OCI-LY3 (cell line): Measurements from ENCODE around the gene TIMM10.

Experiments
- EZH2phosphoT487 ChIP-seq: fragments of 200-600 bp; shearing (Covaris generic); IDR thresholded peaks from 2 replicates; pipeline ENCODE4 v1.6.1; 2018; ENCODE audit warnings: antibody characterized with exemption, mixed run types, low read depth
- TF ChIP-seq, protein P1 (sequence below): fragments of 200-600, 300-600 bp; sonication (generic); IDR thresholded peaks from 2 replicates; pipeline ENCODE4 v1.5.1; 2014; ENCODE audit warnings: antibody characterized with exemption, low read length, low read depth

DNA sequence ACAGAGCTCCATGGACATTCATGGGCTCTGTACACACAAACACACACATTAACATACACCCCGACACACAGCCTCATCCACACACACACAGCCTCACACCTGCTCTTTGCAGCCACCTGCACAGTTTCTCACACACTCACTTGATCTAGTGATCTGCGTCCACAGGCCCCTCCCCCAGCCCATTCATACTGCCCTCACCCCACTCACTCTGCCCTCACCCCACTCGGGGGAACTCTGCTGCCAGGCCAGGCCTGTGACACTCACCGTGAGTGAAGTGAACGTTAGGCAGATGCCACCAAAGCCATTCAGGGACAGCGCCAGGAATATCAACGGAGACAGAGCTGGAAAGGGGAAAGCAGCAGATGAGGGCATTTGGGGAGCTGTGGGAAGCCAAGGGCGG lies 30.0 kb downstream of the TIMM10 start:
- TF ChIP-seq, protein P1, sequence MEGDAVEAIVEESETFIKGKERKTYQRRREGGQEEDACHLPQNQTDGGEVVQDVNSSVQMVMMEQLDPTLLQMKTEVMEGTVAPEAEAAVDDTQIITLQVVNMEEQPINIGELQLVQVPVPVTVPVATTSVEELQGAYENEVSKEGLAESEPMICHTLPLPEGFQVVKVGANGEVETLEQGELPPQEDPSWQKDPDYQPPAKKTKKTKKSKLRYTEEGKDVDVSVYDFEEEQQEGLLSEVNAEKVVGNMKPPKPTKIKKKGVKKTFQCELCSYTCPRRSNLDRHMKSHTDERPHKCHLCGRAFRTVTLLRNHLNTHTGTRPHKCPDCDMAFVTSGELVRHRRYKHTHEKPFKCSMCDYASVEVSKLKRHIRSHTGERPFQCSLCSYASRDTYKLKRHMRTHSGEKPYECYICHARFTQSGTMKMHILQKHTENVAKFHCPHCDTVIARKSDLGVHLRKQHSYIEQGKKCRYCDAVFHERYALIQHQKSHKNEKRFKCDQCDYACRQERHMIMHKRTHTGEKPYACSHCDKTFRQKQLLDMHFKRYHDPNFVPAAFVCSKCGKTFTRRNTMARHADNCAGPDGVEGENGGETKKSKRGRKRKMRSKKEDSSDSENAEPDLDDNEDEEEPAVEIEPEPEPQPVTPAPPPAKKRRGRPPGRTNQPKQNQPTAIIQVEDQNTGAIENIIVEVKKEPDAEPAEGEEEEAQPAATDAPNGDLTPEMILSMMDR, result no peak
- no peak for TF ChIP-seq EZH2phosphoT487
